Measurements from ENCODE around the gene ATP6V1G3.
"Not testable (repeated sequence)": the region's sequence is repeated elsewhere in the genome, so short reads cannot be mapped to it uniquely, and the experiment has no call there.

Gene ATP6V1G3

DNA sequence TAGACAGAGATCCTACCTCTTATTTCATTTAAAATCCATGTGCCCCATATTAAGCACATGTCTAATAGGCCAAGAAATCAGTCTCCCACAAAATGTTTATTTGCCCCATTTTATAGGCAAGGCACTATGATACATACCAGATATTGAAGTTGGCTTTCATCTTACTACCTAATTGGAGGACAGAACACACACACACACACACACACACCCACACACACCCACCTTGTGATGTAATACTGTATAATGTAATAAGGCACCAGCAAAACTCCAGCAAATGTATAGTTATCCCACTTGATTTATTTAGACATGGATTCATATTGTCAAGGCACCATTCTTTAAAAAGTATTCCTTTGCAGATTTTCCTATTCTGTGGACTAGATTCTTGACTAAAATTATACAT is 56.8 kb downstream of the ATP6V1G3 start:
- TF ChIP-seq, protein P1, sequence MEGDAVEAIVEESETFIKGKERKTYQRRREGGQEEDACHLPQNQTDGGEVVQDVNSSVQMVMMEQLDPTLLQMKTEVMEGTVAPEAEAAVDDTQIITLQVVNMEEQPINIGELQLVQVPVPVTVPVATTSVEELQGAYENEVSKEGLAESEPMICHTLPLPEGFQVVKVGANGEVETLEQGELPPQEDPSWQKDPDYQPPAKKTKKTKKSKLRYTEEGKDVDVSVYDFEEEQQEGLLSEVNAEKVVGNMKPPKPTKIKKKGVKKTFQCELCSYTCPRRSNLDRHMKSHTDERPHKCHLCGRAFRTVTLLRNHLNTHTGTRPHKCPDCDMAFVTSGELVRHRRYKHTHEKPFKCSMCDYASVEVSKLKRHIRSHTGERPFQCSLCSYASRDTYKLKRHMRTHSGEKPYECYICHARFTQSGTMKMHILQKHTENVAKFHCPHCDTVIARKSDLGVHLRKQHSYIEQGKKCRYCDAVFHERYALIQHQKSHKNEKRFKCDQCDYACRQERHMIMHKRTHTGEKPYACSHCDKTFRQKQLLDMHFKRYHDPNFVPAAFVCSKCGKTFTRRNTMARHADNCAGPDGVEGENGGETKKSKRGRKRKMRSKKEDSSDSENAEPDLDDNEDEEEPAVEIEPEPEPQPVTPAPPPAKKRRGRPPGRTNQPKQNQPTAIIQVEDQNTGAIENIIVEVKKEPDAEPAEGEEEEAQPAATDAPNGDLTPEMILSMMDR (IDR thresholded peaks at IDR 0.05; ENCODE audit: low read depth, low read length, missing control alignments), result no peak
- DNase-seq (ENCODE audit: low read depth), result no peak
- in situ Hi-C loops (cut with HindIII; ENCODE audit: low sequenced_read_pairs), result no loop called here
- H3K4me3 ChIP-seq (ENCODE audit: low read depth, low read length), result no peak overlapping the region

DNA sequence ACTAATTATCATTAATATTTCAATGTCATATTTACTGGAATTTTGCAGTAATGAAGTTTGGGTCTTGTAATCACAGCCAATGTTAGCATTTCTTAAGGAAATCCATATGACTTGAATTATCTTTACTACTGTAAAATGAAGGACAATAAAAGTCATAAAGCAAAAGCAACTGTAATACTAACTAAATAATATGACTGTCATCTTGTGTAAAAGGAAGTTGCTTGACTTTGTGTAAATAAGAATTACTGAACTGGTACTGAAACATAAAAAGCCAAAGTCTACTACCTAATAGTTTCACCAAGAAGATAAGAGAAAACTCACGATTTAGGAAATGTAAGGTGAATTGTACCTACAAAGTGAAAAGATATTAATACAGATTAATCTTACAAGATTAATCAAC is 57.5 kb downstream of the ATP6V1G3 start:
- no peak for DNase-seq (ENCODE audit: low read depth)
- TF ChIP-seq, protein P1 (IDR thresholded peaks at IDR 0.05; ENCODE audit: low read depth, low read length, missing control alignments), result no peak
- no peak overlapping the region for H3K4me3 ChIP-seq (ENCODE audit: low read depth, low read length)
- in situ Hi-C loops (cut with HindIII; ENCODE audit: low sequenced_read_pairs), result no loop called here

DNA sequence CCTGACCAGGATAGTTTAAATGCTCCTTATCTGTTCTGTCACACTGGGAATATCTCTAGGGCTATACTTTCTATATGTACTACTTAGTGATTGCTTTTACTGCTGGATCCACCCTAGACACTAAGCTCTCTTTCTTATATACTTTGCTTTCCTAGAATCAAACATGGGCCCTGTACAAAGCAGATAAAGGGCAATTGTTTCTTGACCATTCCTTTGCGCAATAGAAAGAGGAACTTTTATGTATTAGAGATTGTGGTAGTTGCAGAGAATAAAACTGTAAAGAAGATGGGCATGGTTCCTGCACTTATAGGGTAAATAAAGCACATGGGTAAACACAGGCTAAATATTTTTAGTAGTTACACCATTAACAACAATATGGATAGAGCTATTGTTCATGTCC is 58.8 kb downstream of the ATP6V1G3 start:
- in situ Hi-C loops (cut with HindIII; ENCODE audit: low sequenced_read_pairs), result no loop called here
- TF ChIP-seq, protein P1 (IDR thresholded peaks at IDR 0.05; ENCODE audit: low read depth, low read length, missing control alignments), result no peak
- no peak overlapping the region for H3K4me3 ChIP-seq (ENCODE audit: low read depth, low read length)
- no peak for DNase-seq (ENCODE audit: low read depth)

DNA sequence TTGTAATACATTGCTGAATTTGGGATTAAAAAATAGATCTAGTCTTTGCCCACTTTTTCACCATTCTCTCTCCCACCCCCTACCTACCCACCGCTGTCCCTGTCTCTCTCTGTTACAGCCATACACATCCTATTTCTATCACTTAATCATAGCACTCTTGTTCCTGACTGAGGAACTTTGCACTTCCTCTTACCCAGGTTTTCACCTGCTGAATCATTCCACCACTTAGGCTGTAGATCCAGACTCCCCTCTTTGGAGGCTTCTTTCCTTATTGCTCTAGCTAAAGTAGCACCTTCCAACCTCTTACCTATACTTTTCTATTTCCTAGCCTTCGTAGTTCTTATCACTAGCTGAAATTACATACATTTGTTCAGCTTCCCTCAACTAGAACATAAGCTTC is 59.6 kb downstream of the ATP6V1G3 start:
- TF ChIP-seq, protein P1 (IDR thresholded peaks at IDR 0.05; ENCODE audit: low read depth, low read length, missing control alignments), result no peak

DNA sequence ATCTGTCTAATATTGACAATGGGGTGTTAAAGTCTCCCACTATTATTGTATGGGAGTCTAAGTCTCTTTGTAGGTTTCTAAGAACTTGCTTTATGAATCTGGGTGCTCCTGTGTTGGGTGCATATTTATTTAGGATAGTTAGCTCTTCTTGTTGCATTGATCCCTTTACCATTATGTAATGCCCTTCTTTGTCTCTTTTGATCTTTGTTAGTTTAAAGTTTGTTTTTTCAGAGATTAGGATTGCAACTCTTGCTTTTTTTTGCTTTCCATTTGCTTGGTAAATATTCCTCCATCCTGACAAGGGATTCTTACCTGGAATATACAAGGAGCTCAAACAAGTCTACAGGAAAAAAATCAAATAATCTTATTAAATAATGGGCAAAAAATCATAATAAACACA is 63.1 kb downstream of the ATP6V1G3 start:
- H3K4me3 ChIP-seq (ENCODE audit: low read depth, low read length); DNase-seq (ENCODE audit: low read depth); in situ Hi-C loops (cut with HindIII; ENCODE audit: low sequenced_read_pairs): not testable (repeated sequence)

More for the DNA sequence above, 59.6 kb downstream of the ATP6V1G3 start:
- in situ Hi-C loops (cut with HindIII; ENCODE audit: low sequenced_read_pairs), result no loop called here
- no peak for DNase-seq (ENCODE audit: low read depth)
- H3K4me3 ChIP-seq (ENCODE audit: low read depth, low read length), result no peak overlapping the region
